Aorta (tissue), 5 donors: ENCODE results near the gene CNTN1. TPM values are rescaled to one million over a fixed set of nuclear protein-coding genes. Genes with fewer than 3 reads are reported as not detected.

Source experiments
- ATAC-seq: fragments of 200-7000 bp; cut with Tn5 transposase; one replicate; pipeline ENCODE4 v1.9.1; 2022; ENCODE audit warnings: moderate library complexity; ENCODE audit not compliant: low FRiP score
- DNase-seq, 2 donors: peaks; one replicate each; pipeline ENCODE4 v3.0.0-alpha.2; 2020
- H3K27ac ChIP-seq, 2 donors: one replicate each; pipeline ENCODE4 v1.5.1; 2013; ENCODE audit warnings: low read length in 2 of 2, mild to moderate bottlenecking in 2 of 2, moderate library complexity in 2 of 2, control low read depth in 1 of 2, inconsistent platforms in 1 of 2, low read depth in 1 of 2
- H3K27me3 ChIP-seq, 2 donors: one replicate each; pipeline ENCODE4 v1.6.1; 2013; ENCODE audit warnings: control low read depth in 1 of 2, low read length in 1 of 2, mild to moderate bottlenecking in 1 of 2, moderate library complexity in 1 of 2; ENCODE audit not compliant: insufficient read depth in 2 of 2, control insufficient read depth in 1 of 2
- H3K36me3 ChIP-seq, 2 donors: one replicate each; pipeline ENCODE4 v1.6.1; 2013; ENCODE audit warnings: control low read depth in 1 of 2, low read length in 1 of 2, mild to moderate bottlenecking in 1 of 2; ENCODE audit not compliant: insufficient read depth in 2 of 2, control insufficient read depth in 1 of 2
- H3K4me1 ChIP-seq, 2 donors: one replicate each; pipeline ENCODE4 v1.6.1; 2013; ENCODE audit warnings: low read length in 2 of 2, control low read depth in 1 of 2, mild to moderate bottlenecking in 1 of 2, moderate library complexity in 1 of 2; ENCODE audit not compliant: insufficient read depth in 2 of 2, control insufficient read depth in 1 of 2
- H3K4me3 ChIP-seq, 2 donors: one replicate each; pipeline ENCODE4 v1.5.1; 2013; ENCODE audit warnings: low read length in 2 of 2, control low read depth in 1 of 2, mild to moderate bottlenecking in 1 of 2
- H3K9me3 ChIP-seq: one replicate; pipeline ENCODE4 v1.6.1; 2013; ENCODE audit warnings: mild to moderate bottlenecking, low read length; ENCODE audit not compliant: control insufficient read depth
- WGBS, 2 donors: extraction: QIAGEN DNeasy Blood & Tissue Kit; methylation state at CpG; one replicate each; pipeline ENCODE4 v1.1.7; 2013; 5-methylcytosine and 5-hydroxymethylcytosine counted together
- intact Hi-C, 2 donors: fragments of 100-400 bp; cut with DNase I; formaldehyde crosslinking; loops; one replicate each; pipeline versions ENCODE4 v1.14.2 to v1.15.0; 2022
- polyA plus RNA-seq, 2 donors: library from polyadenylated mRNA; stranded (reverse); fragments of 200-250 nt; gene quantifications; one replicate each; pipeline ENCODE4 v1.2.3, GENCODE V29; 2013
- total RNA-seq, 2 donors: library from RNA; stranded (reverse); fragmentation: NEBNext Ultra II Directional; extraction: Animal tissue kit (Norgen Biotek cat#: 25700); gene quantifications; one replicate each; pipeline ENCODE4 v1.2.1, GENCODE V29; 2021
- donor health status: healthy with polysubstance abuse.
- donor health status: Bipolar disorder and iron deficiency.
- donor health status: DM: no; HTN: no; CAD: no.
- donor health status: DM: no; HTN: no; CAD: no.
- donor health status: DM: yes; HTN: yes; CAD: no.

CNTN1 gene
- total and polyA plus RNA-seq, 4 donors = 1.0 to 23.0 (median 9.0) TPM

DNA sequence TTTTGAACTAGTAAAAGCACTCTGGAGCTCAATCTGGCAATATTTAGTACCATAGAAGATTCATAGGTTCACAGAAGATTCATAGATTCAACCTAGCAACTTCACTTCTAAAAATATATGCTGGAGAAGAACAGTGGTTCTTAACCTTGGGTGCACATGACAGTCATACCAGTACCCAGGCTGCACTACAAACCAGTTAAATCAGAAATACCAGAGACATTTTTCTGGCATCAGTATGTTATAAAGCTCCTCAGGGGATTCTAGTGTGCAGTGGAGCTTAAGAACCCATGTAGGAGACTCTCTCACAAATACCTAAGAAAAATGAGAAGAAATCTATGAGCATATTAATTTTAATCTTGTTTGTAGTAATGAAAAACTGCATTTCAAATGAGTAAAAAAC lies 46.6 kb downstream of the CNTN1 start:
- intact Hi-C loops = no loop called here
- H3K4me3 ChIP-seq = no peak overlapping the region
- ATAC-seq = no peak
- H3K27me3 ChIP-seq = no peaks in the 10 kb centered on the region
- DNase-seq = no peak
- H3K27ac ChIP-seq = no peak overlapping the region
- H3K36me3 ChIP-seq = no peaks in the 10 kb centered on the region
- H3K4me1 ChIP-seq = peaks cover 0 to 1% of the 10 kb centered on the region in 2 donors
- no peaks in the 10 kb centered on the region for H3K9me3 ChIP-seq

DNA sequence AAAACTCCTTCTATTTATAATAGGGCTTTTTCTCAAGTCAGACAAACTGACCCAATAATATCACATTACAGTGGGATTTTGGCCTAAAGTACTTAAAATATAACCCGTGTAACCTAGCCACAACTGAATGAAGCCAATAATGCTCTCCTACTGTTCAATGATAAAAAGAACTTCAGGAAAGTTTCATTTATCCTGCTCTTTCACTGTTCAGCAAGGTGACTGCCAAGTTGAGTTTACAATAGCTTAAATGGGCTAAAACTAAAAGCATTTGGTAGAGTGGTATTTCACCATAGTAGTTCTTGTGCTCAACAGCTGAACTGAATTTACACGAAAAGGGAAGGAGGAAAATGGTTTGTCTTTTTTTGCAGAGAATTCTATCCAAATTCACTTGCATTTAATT lies 49.8 kb downstream of the CNTN1 start:
- Histone ChIP-seq H3K27me3 (no peaks in the 10 kb centered on the region), H3K27ac (no peak overlapping the region), H3K36me3 (no peaks in the 10 kb centered on the region), H3K4me1 (no peaks in the 10 kb centered on the region), H3K9me3 (no peaks in the 10 kb centered on the region), H3K4me3 (no peak overlapping the region)
- ATAC-seq = no peak
- 22 to 35% methylated on average over 2 of the region's 2 CpGs for WGBS, 2 donors
- intact Hi-C loops = no loop called here
- DNase-seq = no peak

DNA sequence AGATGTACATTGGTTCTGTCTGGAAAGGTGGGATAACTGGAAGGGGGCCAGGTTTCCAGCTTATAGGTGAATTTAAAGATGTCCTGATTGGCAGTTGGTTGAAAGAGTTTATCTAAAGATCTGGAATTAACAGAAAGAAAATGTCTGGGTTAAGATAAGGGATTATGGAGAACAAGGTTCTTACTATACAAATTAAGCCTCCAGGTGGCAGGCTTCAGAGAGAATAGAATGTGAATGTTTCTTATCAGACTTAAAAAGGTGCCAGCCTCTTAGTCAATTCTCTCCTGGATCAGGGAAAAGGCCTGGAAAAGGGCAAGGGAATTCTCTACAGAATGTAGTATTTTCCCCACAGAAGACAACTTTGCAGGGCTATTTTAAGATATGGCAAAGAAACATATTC lies 53.1 kb downstream of the CNTN1 start:
- intact Hi-C loops = no loop called here

DNA sequence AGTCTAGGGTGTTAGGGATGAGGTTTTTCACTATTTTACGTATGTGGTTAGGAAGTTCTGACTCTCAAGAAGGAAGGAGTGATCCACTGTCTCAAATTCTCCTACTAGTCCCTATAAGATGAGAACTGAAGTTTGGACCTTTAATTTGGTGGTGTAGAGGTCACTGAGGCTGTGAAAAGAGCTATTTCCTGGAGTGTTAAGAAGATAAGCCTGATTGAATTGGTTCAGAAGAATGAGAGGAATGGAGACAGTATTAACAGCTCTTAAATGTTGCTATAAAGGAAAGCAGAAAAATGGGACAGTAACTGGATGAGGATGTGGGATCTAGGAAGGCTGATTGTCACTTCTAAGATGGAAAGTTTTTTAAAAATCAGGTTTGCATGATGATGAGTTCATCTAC lies 57.6 kb downstream of the CNTN1 start:
- 75% methylated on average over 1 of the region's 1 CpG for WGBS, 2 donors
- ATAC-seq = no peak
- no peaks in the 10 kb centered on the region for H3K27me3 ChIP-seq
- no peak overlapping the region for H3K4me3 ChIP-seq
- no peaks in the 10 kb centered on the region for H3K36me3 ChIP-seq
- no peak overlapping the region for H3K27ac ChIP-seq
- no peak for DNase-seq
- intact Hi-C loops = no loop called here
- H3K4me1 ChIP-seq = no peaks in the 10 kb centered on the region
- no peaks in the 10 kb centered on the region for H3K9me3 ChIP-seq

More for the DNA sequence above, 53.1 kb downstream of the CNTN1 start:
- Histone ChIP-seq H3K9me3 (no peaks in the 10 kb centered on the region), H3K27me3 (no peaks in the 10 kb centered on the region), H3K4me1 (no peaks in the 10 kb centered on the region), H3K4me3 (no peak overlapping the region), H3K27ac (no peak overlapping the region), H3K36me3 (no peaks in the 10 kb centered on the region)
- DNase-seq (no peak), ATAC-seq (no peak)

DNA sequence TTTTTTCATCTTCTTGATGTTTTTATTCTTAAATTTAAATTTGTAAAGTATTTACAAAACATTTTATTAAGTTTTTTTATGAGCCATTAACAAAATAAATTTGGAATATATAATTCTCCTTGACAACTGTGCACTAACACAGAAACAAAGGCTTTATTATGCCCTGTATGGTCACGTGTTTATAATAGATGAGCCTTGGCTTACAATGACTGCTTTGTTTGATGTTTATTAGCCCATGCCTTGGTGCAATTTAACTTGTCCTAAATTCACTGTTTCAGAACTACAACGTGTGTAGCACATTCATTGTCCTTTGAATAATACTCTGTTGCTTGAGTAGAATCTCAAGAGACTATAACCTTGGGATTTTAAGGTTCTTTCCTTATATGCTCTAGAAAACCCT lies 59.8 kb downstream of the CNTN1 start:
- no peaks in the 10 kb centered on the region for H3K4me1 ChIP-seq
- DNase-seq = no peak
- H3K27me3 ChIP-seq = no peaks in the 10 kb centered on the region
- intact Hi-C loops = no loop called here
- 24 to 28% methylated on average over 2 of the region's 2 CpGs for WGBS, 2 donors
- H3K27ac ChIP-seq = no peak overlapping the region
- no peak for ATAC-seq
- H3K36me3 ChIP-seq = no peaks in the 10 kb centered on the region
- H3K9me3 ChIP-seq = no peaks in the 10 kb centered on the region
- no peak overlapping the region for H3K4me3 ChIP-seq

DNA sequence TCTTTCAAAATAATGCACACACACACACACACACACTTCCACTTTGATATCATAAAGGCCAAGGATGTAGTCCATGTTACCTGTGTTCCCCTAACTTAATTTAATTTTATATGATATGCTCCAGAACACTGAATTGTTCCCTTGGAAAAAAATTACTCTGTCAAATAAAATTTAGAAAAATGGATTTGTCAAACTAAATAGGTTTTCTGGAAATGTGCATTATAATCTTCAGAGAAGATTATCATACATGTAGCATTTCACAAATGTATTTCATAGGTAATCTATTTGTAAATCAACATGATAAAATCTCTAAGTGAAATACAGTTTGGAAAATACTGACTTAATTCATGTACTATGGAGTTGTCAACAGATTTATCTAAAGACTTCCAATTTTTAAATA lies 68.6 kb downstream of the CNTN1 start:
- H3K36me3 ChIP-seq = no peaks in the 10 kb centered on the region
- no peaks in the 10 kb centered on the region for H3K4me1 ChIP-seq
- intact Hi-C loops = no loop called here
- no peaks in the 10 kb centered on the region for H3K9me3 ChIP-seq
- H3K4me3 ChIP-seq = no peak overlapping the region
- H3K27ac ChIP-seq = no peak overlapping the region
- ATAC-seq (no peak), DNase-seq (no peak)
- H3K27me3 ChIP-seq = no peaks in the 10 kb centered on the region

DNA sequence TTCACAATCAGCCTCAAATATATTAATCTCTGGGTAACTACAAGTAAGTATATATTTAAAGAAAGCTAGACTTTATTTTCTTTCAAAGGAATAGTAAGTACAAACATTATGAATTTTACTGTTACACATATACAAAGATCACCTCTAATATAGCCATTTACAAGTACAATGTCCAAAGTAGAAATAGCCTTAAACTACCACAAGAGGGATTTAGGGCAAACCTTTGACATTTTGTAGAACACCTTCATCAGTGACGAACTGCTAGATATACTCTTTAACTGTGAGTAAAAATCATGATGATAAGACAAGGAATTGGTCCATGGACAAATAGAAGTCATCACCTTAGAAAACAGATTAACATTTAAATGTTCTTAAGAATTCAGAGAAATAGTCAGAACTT lies 69.8 kb downstream of the CNTN1 start:
- DNase-seq (no peak), ATAC-seq (no peak)
- 71 to 76% methylated on average over 1 of the region's 1 CpG for WGBS, 2 donors
- Histone ChIP-seq H3K27me3 (no peaks in the 10 kb centered on the region), H3K4me1 (no peaks in the 10 kb centered on the region), H3K36me3 (no peaks in the 10 kb centered on the region), H3K27ac (no peak overlapping the region), H3K9me3 (no peaks in the 10 kb centered on the region), H3K4me3 (no peak overlapping the region)
- intact Hi-C loops = no loop called here

DNA sequence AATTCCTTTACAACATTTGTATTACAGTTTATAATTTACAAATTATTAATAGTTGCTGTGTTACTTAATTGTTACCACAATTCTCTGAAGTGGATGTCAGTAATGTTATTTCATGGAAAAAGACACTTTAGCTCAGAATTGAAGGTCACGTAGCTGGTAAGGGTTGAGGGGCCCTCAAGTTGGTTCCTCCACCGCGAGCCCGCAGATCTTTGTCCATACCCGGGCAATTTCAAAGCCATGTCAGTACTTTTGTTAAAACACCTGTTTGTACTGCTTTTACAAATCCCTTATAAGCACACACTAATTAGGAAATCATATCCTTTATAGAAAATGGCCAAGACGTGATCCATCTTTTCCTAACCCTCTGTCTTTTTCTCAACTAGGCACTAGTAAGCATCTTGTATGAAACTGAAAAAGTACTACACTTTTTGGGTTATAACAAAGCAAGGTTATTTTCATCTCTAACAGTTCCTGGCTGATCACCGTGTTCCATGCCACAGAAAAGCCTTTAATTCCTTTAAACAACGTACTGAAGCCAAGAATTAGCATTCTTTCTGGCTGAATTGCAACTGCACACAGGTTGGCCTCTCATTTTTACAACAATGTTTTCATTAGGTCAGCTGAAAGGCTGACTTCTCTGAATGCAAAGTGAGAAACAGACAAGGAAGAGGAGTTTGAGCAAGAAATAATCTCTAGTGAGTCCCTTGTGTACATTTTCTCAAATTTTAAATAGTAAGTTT lies 76.1 kb downstream of the CNTN1 start:
- ATAC-seq = no peak
- no peak overlapping the region for H3K4me3 ChIP-seq
- WGBS, 2 donors = 68% methylated on average over 8 of the region's 8 CpGs
- no peaks in the 10 kb centered on the region for H3K4me1 ChIP-seq
- no peak for DNase-seq
- no peaks in the 10 kb centered on the region for H3K9me3 ChIP-seq
- H3K27me3 ChIP-seq = no peaks in the 10 kb centered on the region
- intact Hi-C loops = no loop called here
- no peak overlapping the region for H3K27ac ChIP-seq
- H3K36me3 ChIP-seq = no peaks in the 10 kb centered on the region

DNA sequence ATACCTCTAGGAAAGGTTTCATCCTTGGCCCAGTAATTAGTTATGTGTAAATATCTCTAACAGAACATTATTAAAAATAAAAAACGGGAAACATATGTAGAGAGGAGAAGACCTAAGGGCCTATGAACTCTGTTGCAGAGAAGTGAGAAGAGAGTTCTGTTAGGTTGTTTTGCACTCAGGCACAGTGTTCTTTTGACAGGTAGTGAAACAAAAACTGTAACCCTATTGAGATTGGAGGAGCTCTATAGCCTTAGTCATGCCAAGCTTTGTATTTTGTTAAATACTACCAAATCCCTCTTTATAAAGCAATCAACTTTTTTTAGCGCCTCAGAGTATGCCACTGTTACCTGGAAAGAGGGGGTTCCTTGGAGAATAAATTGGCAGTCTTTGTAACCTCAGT lies 77.6 kb downstream of the CNTN1 start:
- intact Hi-C loops = no loop called here
- no peak for ATAC-seq
- no peak overlapping the region for H3K4me3 ChIP-seq
- no peaks in the 10 kb centered on the region for H3K36me3 ChIP-seq
- DNase-seq = no peak
- H3K9me3 ChIP-seq = no peaks in the 10 kb centered on the region
- WGBS, 2 donors = 43 to 50% methylated on average over 2 of the region's 2 CpGs
- no peaks in the 10 kb centered on the region for H3K27me3 ChIP-seq
- H3K27ac ChIP-seq = no peak overlapping the region
- no peaks in the 10 kb centered on the region for H3K4me1 ChIP-seq
